DOHH2 (cell line): ENCODE measurements around the gene KCNN4.

Source experiments
- H3F3A ChIP-seq: fragments of 200-600 bp; sonication (generic), shearing (Covaris generic); 2 replicates; pipeline ENCODE4 v1.6.0; 2016; ENCODE audit warnings: antibody characterized with exemption, mild to moderate bottlenecking; ENCODE audit not compliant: control insufficient read depth, insufficient read depth
- H3K27ac ChIP-seq: fragments of 200-600 bp; sonication (generic); 2 replicates; pipeline ENCODE4 v1.5.1; 2014; ENCODE audit warnings: low read depth, mild to moderate bottlenecking, low read length, moderate library complexity
- H3K27me3 ChIP-seq: fragments of 200-600 bp; sonication (generic); 2 replicates; pipeline ENCODE4 v1.6.1; 2014; ENCODE audit warnings: mild to moderate bottlenecking, low read length, mixed read lengths; ENCODE audit not compliant: control insufficient read depth
- H3K36me3 ChIP-seq: fragments of 200-600 bp; sonication (generic); 2 replicates; pipeline ENCODE4 v1.6.1; 2014; ENCODE audit warnings: mild to moderate bottlenecking, low read length, moderate library complexity, mixed read lengths; ENCODE audit not compliant: control insufficient read depth
- H3K4me1 ChIP-seq: fragments of 200-600 bp; sonication (generic); 2 replicates; pipeline ENCODE4 v1.6.1; 2014; ENCODE audit warnings: mild to moderate bottlenecking, low read length, mixed read lengths; ENCODE audit not compliant: control insufficient read depth
- H3K4me2 ChIP-seq: fragments of 200-600 bp; sonication (generic); 2 replicates; pipeline ENCODE4 v1.6.0; 2014; ENCODE audit warnings: mild to moderate bottlenecking, low read length, moderate library complexity
- H3K4me3 ChIP-seq: fragments of 200-600 bp; sonication (generic); 2 replicates; pipeline ENCODE4 v1.5.1; 2014; ENCODE audit warnings: mild to moderate bottlenecking, low read length, mixed read lengths
- H3K79me2 ChIP-seq: fragments of 200-600 bp; sonication (generic); 2 replicates; pipeline ENCODE4 v1.6.1; 2014; ENCODE audit warnings: mild to moderate bottlenecking, low read length, mixed read lengths; ENCODE audit not compliant: control insufficient read depth
- H3K9me2 ChIP-seq: fragments of 200-600 bp; sonication (generic); replicated peaks from 2 replicates; pipeline ENCODE4 v1.6.1; 2014; ENCODE audit warnings: mild to moderate bottlenecking, low read length, mixed read lengths; ENCODE audit not compliant: control insufficient read depth
- H3K9me3 ChIP-seq: fragments of 200-600 bp; sonication (generic); 2 replicates; pipeline ENCODE4 v1.6.1; 2014; ENCODE audit warnings: antibody characterized with exemption, low read length, mixed read lengths; ENCODE audit not compliant: control insufficient read depth, insufficient read depth
- H4K20me1 ChIP-seq: fragments of 200-600 bp; sonication (generic); 2 replicates; pipeline ENCODE4 v1.6.0; 2014; ENCODE audit warnings: low read depth, mild to moderate bottlenecking, antibody characterized with exemption, low read length, moderate library complexity; ENCODE audit not compliant: control insufficient read depth, insufficient read depth
- CTCF ChIP-seq: fragments of 200-600 bp; sonication (generic); IDR thresholded peaks from one replicate; pipeline ENCODE4 v1.5.1; 2014; ENCODE audit warnings: antibody characterized with exemption, mild to moderate bottlenecking, low read depth, low read length; ENCODE audit not compliant: poor library complexity, severe bottlenecking
- EZH2phosphoT487 ChIP-seq: fragments of 200-600 bp; sonication (generic); IDR thresholded peaks from 2 replicates; pipeline ENCODE4 v1.6.1; 2017; ENCODE audit warnings: borderline replicate concordance, mild to moderate bottlenecking, antibody characterized with exemption, low read length, moderate library complexity, mixed read lengths

The KCNN4 gene

GRCh38 chr19:43759515-43759914 is 21.3 kb downstream of the KCNN4 start:
- Histone ChIP-seq H4K20me1 (no peaks in the 10 kb centered on the region), H3K9me2 (no peaks in the 10 kb centered on the region), H3K36me3 (peaks cover 25% of the 10 kb centered on the region), H3K27me3 (no peaks in the 10 kb centered on the region), H3K9me3 (no peaks in the 10 kb centered on the region), H3K4me1 (peaks cover 51% of the 10 kb centered on the region), H3K79me2 (peaks cover 28% of the 10 kb centered on the region), H3F3A (peaks cover 36% of the 10 kb centered on the region), H3K27ac (peak overlapping the region; percentile 97), H3K4me2 (peak overlapping the region; percentile 95), H3K4me3 (peak overlapping the region; percentile 50)
- TF ChIP-seq EZH2phosphoT487: no peak
- TF ChIP-seq CTCF: peak; percentile 64

- no peaks in the 10 kb centered on the region for H3K27me3 ChIP-seq
- H3F3A ChIP-seq: peaks cover 41% of the 10 kb centered on the region
- H3K36me3 ChIP-seq: peaks cover 44% of the 10 kb centered on the region
- no peaks in the 10 kb centered on the region for H3K9me2 ChIP-seq
- no peaks in the 10 kb centered on the region for H4K20me1 ChIP-seq
- H3K9me3 ChIP-seq: no peaks in the 10 kb centered on the region
- H3K4me3 ChIP-seq: peak overlapping the region; percentile 93
- peaks cover 57% of the 10 kb centered on the region for H3K79me2 ChIP-seq
- peaks cover 68% of the 10 kb centered on the region for H3K4me1 ChIP-seq
- H3K4me2 ChIP-seq: peak overlapping the region; percentile 95
- TF ChIP-seq CTCF: no peak
- no peak for TF ChIP-seq EZH2phosphoT487
- H3K27ac ChIP-seq: peak overlapping the region; percentile 97
Measured at GRCh38 chr19:43755256-43755801, 25.4 kb downstream of the KCNN4 start.

- Histone ChIP-seq H3F3A (peaks cover 40% of the 10 kb centered on the region), H4K20me1 (no peaks in the 10 kb centered on the region), H3K27ac (peak within 1 kb of the TSS; percentile 97), H3K36me3 (peaks cover 50% of the 10 kb centered on the region), H3K4me3 (peak within 1 kb of the TSS; percentile 93), H3K79me2 (peaks cover 57% of the 10 kb centered on the region), H3K9me3 (no peaks in the 10 kb centered on the region), H3K4me2 (peak within 1 kb of the TSS; percentile 95), H3K9me2 (no peaks in the 10 kb centered on the region), H3K27me3 (no peaks in the 10 kb centered on the region), H3K4me1 (peaks cover 66% of the 10 kb centered on the region)
- no peak for TF ChIP-seq CTCF
- no peak for TF ChIP-seq EZH2phosphoT487
Measured at GRCh38 chr19:43754503-43755255, 26.1 kb downstream of the KCNN4 start, which contains the start of gene SMG9. Gene SMG9 (minus strand): TSS chr19:43754962. CDS start chr19:43750741, 4,221 bp downstream.
